Measurements from ENCODE around the gene MOSPD3. TPM values are rescaled to one million over a fixed set of nuclear protein-coding genes. Genes with fewer than 3 reads are reported as not detected.

Gene MOSPD3
- total and polyA plus RNA-seq, 2 of the 8 experiments (the other 6 are each of a cell fraction or from before 2014, with no cell fraction given): 20.7 to 21.4 TPM

DNA sequence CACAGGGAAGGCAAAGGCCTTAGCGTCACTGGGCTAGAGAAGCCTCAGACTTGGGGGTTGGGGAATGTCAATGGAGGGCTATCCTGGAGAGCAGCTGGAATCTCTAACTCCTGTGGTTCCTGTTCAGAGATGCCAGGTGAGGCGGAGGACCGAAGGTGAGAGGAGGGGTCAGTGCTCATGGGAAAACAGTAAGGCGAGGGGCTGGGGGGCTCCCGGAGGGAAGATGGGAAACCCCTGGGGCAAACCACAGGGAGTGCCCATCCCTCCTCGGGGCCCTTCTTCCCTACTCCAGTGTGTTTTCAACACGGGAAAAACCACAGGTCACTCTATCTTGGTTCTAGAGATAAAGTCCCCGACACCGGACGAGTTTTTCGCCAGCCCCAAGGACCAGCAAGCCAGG lies 29.7 kb upstream of the MOSPD3 start (continued):
- TF ChIP-seq, protein P1, sequence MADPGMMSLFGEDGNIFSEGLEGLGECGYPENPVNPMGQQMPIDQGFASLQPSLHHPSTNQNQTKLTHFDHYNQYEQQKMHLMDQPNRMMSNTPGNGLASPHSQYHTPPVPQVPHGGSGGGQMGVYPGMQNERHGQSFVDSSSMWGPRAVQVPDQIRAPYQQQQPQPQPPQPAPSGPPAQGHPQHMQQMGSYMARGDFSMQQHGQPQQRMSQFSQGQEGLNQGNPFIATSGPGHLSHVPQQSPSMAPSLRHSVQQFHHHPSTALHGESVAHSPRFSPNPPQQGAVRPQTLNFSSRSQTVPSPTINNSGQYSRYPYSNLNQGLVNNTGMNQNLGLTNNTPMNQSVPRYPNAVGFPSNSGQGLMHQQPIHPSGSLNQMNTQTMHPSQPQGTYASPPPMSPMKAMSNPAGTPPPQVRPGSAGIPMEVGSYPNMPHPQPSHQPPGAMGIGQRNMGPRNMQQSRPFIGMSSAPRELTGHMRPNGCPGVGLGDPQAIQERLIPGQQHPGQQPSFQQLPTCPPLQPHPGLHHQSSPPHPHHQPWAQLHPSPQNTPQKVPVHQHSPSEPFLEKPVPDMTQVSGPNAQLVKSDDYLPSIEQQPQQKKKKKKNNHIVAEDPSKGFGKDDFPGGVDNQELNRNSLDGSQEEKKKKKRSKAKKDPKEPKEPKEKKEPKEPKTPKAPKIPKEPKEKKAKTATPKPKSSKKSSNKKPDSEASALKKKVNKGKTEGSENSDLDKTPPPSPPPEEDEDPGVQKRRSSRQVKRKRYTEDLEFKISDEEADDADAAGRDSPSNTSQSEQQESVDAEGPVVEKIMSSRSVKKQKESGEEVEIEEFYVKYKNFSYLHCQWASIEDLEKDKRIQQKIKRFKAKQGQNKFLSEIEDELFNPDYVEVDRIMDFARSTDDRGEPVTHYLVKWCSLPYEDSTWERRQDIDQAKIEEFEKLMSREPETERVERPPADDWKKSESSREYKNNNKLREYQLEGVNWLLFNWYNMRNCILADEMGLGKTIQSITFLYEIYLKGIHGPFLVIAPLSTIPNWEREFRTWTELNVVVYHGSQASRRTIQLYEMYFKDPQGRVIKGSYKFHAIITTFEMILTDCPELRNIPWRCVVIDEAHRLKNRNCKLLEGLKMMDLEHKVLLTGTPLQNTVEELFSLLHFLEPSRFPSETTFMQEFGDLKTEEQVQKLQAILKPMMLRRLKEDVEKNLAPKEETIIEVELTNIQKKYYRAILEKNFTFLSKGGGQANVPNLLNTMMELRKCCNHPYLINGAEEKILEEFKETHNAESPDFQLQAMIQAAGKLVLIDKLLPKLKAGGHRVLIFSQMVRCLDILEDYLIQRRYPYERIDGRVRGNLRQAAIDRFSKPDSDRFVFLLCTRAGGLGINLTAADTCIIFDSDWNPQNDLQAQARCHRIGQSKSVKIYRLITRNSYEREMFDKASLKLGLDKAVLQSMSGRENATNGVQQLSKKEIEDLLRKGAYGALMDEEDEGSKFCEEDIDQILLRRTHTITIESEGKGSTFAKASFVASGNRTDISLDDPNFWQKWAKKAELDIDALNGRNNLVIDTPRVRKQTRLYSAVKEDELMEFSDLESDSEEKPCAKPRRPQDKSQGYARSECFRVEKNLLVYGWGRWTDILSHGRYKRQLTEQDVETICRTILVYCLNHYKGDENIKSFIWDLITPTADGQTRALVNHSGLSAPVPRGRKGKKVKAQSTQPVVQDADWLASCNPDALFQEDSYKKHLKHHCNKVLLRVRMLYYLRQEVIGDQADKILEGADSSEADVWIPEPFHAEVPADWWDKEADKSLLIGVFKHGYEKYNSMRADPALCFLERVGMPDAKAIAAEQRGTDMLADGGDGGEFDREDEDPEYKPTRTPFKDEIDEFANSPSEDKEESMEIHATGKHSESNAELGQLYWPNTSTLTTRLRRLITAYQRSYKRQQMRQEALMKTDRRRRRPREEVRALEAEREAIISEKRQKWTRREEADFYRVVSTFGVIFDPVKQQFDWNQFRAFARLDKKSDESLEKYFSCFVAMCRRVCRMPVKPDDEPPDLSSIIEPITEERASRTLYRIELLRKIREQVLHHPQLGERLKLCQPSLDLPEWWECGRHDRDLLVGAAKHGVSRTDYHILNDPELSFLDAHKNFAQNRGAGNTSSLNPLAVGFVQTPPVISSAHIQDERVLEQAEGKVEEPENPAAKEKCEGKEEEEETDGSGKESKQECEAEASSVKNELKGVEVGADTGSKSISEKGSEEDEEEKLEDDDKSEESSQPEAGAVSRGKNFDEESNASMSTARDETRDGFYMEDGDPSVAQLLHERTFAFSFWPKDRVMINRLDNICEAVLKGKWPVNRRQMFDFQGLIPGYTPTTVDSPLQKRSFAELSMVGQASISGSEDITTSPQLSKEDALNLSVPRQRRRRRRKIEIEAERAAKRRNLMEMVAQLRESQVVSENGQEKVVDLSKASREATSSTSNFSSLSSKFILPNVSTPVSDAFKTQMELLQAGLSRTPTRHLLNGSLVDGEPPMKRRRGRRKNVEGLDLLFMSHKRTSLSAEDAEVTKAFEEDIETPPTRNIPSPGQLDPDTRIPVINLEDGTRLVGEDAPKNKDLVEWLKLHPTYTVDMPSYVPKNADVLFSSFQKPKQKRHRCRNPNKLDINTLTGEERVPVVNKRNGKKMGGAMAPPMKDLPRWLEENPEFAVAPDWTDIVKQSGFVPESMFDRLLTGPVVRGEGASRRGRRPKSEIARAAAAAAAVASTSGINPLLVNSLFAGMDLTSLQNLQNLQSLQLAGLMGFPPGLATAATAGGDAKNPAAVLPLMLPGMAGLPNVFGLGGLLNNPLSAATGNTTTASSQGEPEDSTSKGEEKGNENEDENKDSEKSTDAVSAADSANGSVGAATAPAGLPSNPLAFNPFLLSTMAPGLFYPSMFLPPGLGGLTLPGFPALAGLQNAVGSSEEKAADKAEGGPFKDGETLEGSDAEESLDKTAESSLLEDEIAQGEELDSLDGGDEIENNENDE (IDR thresholded peaks at IDR 0.05; ENCODE audit: insufficient replicate concordance, low read length): no peak
- TF ChIP-seq JUN (IDR thresholded peaks at IDR 0.05; ENCODE audit: low read depth, low read length) (no peak), NANOG (IDR thresholded peaks at IDR 0.05; ENCODE audit: insufficient read depth, low read depth, low read length, poor library complexity, severe bottlenecking) (no peak), HDAC2 (IDR thresholded peaks at IDR 0.05; ENCODE audit: borderline replicate concordance in 1 of 2, low read depth in 2 of 2, low read length in 2 of 2) (no peak), TAF7 (optimal IDR thresholded peaks at IDR 0.05; ENCODE audit: borderline replicate concordance, low read depth, low read length) (no peak), POU5F1 (IDR thresholded peaks at IDR 0.05; ENCODE audit: low read depth, low read length) (no peak), USF2 (IDR thresholded peaks at IDR 0.05; ENCODE audit: low read length) (no peak), EP300 (IDR thresholded peaks at IDR 0.05; ENCODE audit: borderline replicate concordance in 1 of 2, low read depth in 2 of 2, low read length in 2 of 2) (no peak), BCL11A (IDR thresholded peaks at IDR 0.05; ENCODE audit: low read depth in 2 of 2, low read length in 2 of 2) (no peak)
